Stimulated activated naive CD8-positive, alpha-beta T cell treated with anti-CD3 and anti-CD28 coated beads, Interleukin-15, amount 100 ng/mL, for 72 hours (primary cell): ENCODE results near the gene SEPTIN5.

Experiments used
- ATAC-seq: fragments of 150-1000 bp; cut with Tn5 transposase; 2 replicates; pipeline ENCODE4 v1.10.0; 2021; ENCODE audit warnings: mild to moderate bottlenecking, moderate library complexity
- DNase-seq, 2 donors: peaks; one replicate each; pipeline ENCODE4 v3.0.0; 2021 to 2022
- H3K27ac Mint-ChIP-seq, 2 donors: one replicate each; pipeline ENCODE4 v1.8.0; 2022; ENCODE audit warnings: mild to moderate bottlenecking in 2 of 2, mixed read lengths in 2 of 2, moderate library complexity in 2 of 2
- H3K27me3 Mint-ChIP-seq: one replicate; pipeline ENCODE4 v1.8.0; 2022; ENCODE audit warnings: mixed read lengths
- H3K4me1 Mint-ChIP-seq: one replicate; pipeline ENCODE4 v1.8.0; 2022; ENCODE audit warnings: mild to moderate bottlenecking, mixed read lengths
- H3K4me3 Mint-ChIP-seq, 2 donors: one replicate each; pipeline ENCODE4 v1.8.0; 2022; ENCODE audit warnings: mild to moderate bottlenecking in 2 of 2, mixed read lengths in 2 of 2, moderate library complexity in 1 of 2
- H3K9me3 Mint-ChIP-seq, 2 donors: one replicate each; pipeline ENCODE4 v1.8.0; 2022; ENCODE audit warnings: mixed read lengths in 2 of 2

SEPTIN5 gene

GRCh38 chr22:19742160-19743066 is 28.1 kb downstream of the SEPTIN5 start:
- no peak overlapping the region for H3K4me3 Mint-ChIP-seq
- H3K27ac Mint-ChIP-seq, result peak overlapping the region in 1 of 2 donors; percentile 59
- no peak for DNase-seq
- H3K4me1 Mint-ChIP-seq, result no peaks in the 10 kb centered on the region
- no peak for ATAC-seq
- no peaks in the 10 kb centered on the region for H3K27me3 Mint-ChIP-seq
- H3K9me3 Mint-ChIP-seq, result no peaks in the 10 kb centered on the region

- Mint-ChIP-seq H3K27ac (peak overlapping the region in 1 of 2 donors; percentile 42), H3K27me3 (no peaks in the 10 kb centered on the region), H3K4me3 (no peak overlapping the region), H3K4me1 (no peaks in the 10 kb centered on the region), H3K9me3 (no peaks in the 10 kb centered on the region)
- DNase-seq, result no peak
- ATAC-seq, result no peak
Observed at GRCh38 chr22:19743081-19743480, 28.8 kb downstream of the SEPTIN5 start.

GRCh38 chr22:19743651-19744050 is 29.3 kb downstream of the SEPTIN5 start:
- DNase-seq (no peak), ATAC-seq (no peak)
- H3K27me3 Mint-ChIP-seq, result no peaks in the 10 kb centered on the region
- no peak overlapping the region for H3K4me3 Mint-ChIP-seq
- H3K4me1 Mint-ChIP-seq, result no peaks in the 10 kb centered on the region
- H3K27ac Mint-ChIP-seq, result no peak overlapping the region
- H3K9me3 Mint-ChIP-seq, result no peaks in the 10 kb centered on the region

GRCh38 chr22:19744350-19745006 is 30.2 kb downstream of the SEPTIN5 start:
- ATAC-seq (no peak), DNase-seq (no peak)
- Mint-ChIP-seq H3K27ac (no peak overlapping the region), H3K27me3 (no peaks in the 10 kb centered on the region), H3K4me3 (no peak overlapping the region), H3K9me3 (no peaks in the 10 kb centered on the region), H3K4me1 (no peaks in the 10 kb centered on the region)

GRCh38 chr22:19745155-19746101 is 31.1 kb downstream of the SEPTIN5 start:
- DNase-seq (no peak), ATAC-seq (no peak)
- H3K27ac Mint-ChIP-seq, result no peak overlapping the region
- H3K9me3 Mint-ChIP-seq, result no peaks in the 10 kb centered on the region
- no peak overlapping the region for H3K4me3 Mint-ChIP-seq
- no peaks in the 10 kb centered on the region for H3K4me1 Mint-ChIP-seq
- H3K27me3 Mint-ChIP-seq, result no peaks in the 10 kb centered on the region

GRCh38 chr22:19746726-19747125 is 32.4 kb downstream of the SEPTIN5 start:
- Mint-ChIP-seq H3K9me3 (no peaks in the 10 kb centered on the region), H3K27ac (no peak overlapping the region), H3K4me3 (no peak overlapping the region), H3K27me3 (no peaks in the 10 kb centered on the region), H3K4me1 (no peaks in the 10 kb centered on the region)
- no peak for DNase-seq
- no peak for ATAC-seq

GRCh38 chr22:19747551-19747950 is 33.2 kb downstream of the SEPTIN5 start:
- H3K4me3 Mint-ChIP-seq, result no peak overlapping the region
- H3K4me1 Mint-ChIP-seq, result no peaks in the 10 kb centered on the region
- H3K27me3 Mint-ChIP-seq, result peaks cover 2% of the 10 kb centered on the region
- DNase-seq (no peak), ATAC-seq (no peak)
- H3K9me3 Mint-ChIP-seq, result no peaks in the 10 kb centered on the region
- no peak overlapping the region for H3K27ac Mint-ChIP-seq

- ATAC-seq (no peak), DNase-seq (no peak)
- no peak overlapping the region for H3K4me3 Mint-ChIP-seq
- no peaks in the 10 kb centered on the region for H3K4me1 Mint-ChIP-seq
- no peak overlapping the region for H3K27ac Mint-ChIP-seq
- H3K9me3 Mint-ChIP-seq, result no peaks in the 10 kb centered on the region
- peaks cover 8% of the 10 kb centered on the region for H3K27me3 Mint-ChIP-seq
Observed at GRCh38 chr22:19748139-19748538, 33.8 kb downstream of the SEPTIN5 start.

GRCh38 chr22:19748991-19749664 is 34.8 kb downstream of the SEPTIN5 start:
- H3K27ac Mint-ChIP-seq, result no peak overlapping the region
- H3K4me3 Mint-ChIP-seq, result no peak overlapping the region
- H3K4me1 Mint-ChIP-seq, result no peaks in the 10 kb centered on the region
- no peak for DNase-seq
- no peak for ATAC-seq
- no peaks in the 10 kb centered on the region for H3K9me3 Mint-ChIP-seq
- peaks cover 18% of the 10 kb centered on the region for H3K27me3 Mint-ChIP-seq

- H3K4me1 Mint-ChIP-seq, result peaks cover under 1% of the 10 kb centered on the region
- H3K27me3 Mint-ChIP-seq, result peaks cover 25% of the 10 kb centered on the region
- H3K27ac Mint-ChIP-seq, result no peak overlapping the region
- no peak overlapping the region for H3K4me3 Mint-ChIP-seq
- H3K9me3 Mint-ChIP-seq, result no peaks in the 10 kb centered on the region
- ATAC-seq, result no peak
- no peak for DNase-seq
Observed at GRCh38 chr22:19749876-19750275, 35.6 kb downstream of the SEPTIN5 start.

- Mint-ChIP-seq H3K27me3 (peaks cover 35% of the 10 kb centered on the region), H3K4me3 (no peak overlapping the region), H3K4me1 (peaks cover 9% of the 10 kb centered on the region), H3K9me3 (no peaks in the 10 kb centered on the region), H3K27ac (no peak overlapping the region)
- ATAC-seq (no peak), DNase-seq (no peak)
Observed at GRCh38 chr22:19750507-19751490, 36.5 kb downstream of the SEPTIN5 start.

GRCh38 chr22:19751497-19752245 is 37.4 kb downstream of the SEPTIN5 start:
- peaks cover 43% of the 10 kb centered on the region for H3K27me3 Mint-ChIP-seq
- no peaks in the 10 kb centered on the region for H3K9me3 Mint-ChIP-seq
- ATAC-seq (no peak), DNase-seq (no peak)
- H3K4me1 Mint-ChIP-seq, result peaks cover 18% of the 10 kb centered on the region
- no peak overlapping the region for H3K4me3 Mint-ChIP-seq
- no peak overlapping the region for H3K27ac Mint-ChIP-seq

- Mint-ChIP-seq H3K4me1 (peaks cover 28% of the 10 kb centered on the region), H3K4me3 (no peak overlapping the region), H3K9me3 (no peaks in the 10 kb centered on the region), H3K27ac (no peak overlapping the region), H3K27me3 (peaks cover 59% of the 10 kb centered on the region)
- DNase-seq (no peak), ATAC-seq (no peak)
Observed at GRCh38 chr22:19753090-19753842, 39.0 kb downstream of the SEPTIN5 start.
